ENCODE measurements around the gene SIGLEC6. TPM values are rescaled to one million over a fixed set of nuclear protein-coding genes. Genes with fewer than 3 reads are reported as not detected.

SIGLEC6 gene
- total RNA-seq, 1 donor from 2014 or later = not detected

GRCh38 chr19:51497666-51498065 lies 33.8 kb downstream of the SIGLEC6 start:
- no peak for DNase-seq (ENCODE audit: low read depth)
- Histone ChIP-seq H3K27me3 (ENCODE audit: control insufficient read depth, insufficient read depth, low read length) (no peaks in the 10 kb centered on the region), H3K36me3 (ENCODE audit: control insufficient read depth, insufficient read depth, low read length) (no peaks in the 10 kb centered on the region), H3K4me3 (ENCODE audit: low read depth, low read length) (no peak overlapping the region)
- TF ChIP-seq, protein P1, sequence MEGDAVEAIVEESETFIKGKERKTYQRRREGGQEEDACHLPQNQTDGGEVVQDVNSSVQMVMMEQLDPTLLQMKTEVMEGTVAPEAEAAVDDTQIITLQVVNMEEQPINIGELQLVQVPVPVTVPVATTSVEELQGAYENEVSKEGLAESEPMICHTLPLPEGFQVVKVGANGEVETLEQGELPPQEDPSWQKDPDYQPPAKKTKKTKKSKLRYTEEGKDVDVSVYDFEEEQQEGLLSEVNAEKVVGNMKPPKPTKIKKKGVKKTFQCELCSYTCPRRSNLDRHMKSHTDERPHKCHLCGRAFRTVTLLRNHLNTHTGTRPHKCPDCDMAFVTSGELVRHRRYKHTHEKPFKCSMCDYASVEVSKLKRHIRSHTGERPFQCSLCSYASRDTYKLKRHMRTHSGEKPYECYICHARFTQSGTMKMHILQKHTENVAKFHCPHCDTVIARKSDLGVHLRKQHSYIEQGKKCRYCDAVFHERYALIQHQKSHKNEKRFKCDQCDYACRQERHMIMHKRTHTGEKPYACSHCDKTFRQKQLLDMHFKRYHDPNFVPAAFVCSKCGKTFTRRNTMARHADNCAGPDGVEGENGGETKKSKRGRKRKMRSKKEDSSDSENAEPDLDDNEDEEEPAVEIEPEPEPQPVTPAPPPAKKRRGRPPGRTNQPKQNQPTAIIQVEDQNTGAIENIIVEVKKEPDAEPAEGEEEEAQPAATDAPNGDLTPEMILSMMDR (IDR thresholded peaks at IDR 0.05; ENCODE audit: insufficient read depth, low read length, poor library complexity, severe bottlenecking) = no peak

- no peaks in the 10 kb centered on the region for H3K36me3 ChIP-seq (ENCODE audit: control insufficient read depth, insufficient read depth, low read length)
- TF ChIP-seq, protein P1 (IDR thresholded peaks at IDR 0.05; ENCODE audit: insufficient read depth, low read length, poor library complexity, severe bottlenecking) = no peak
- H3K27me3 ChIP-seq (ENCODE audit: control insufficient read depth, insufficient read depth, low read length) = no peaks in the 10 kb centered on the region
- no peak for DNase-seq (ENCODE audit: low read depth)
- H3K4me3 ChIP-seq (ENCODE audit: low read depth, low read length) = no peak overlapping the region
Measured at GRCh38 chr19:51493776-51494175, 37.7 kb downstream of the SIGLEC6 start.

- no peaks in the 10 kb centered on the region for H3K27me3 ChIP-seq (ENCODE audit: control insufficient read depth, insufficient read depth, low read length)
- no peaks in the 10 kb centered on the region for H3K36me3 ChIP-seq (ENCODE audit: control insufficient read depth, insufficient read depth, low read length)
- TF ChIP-seq, protein P1 (IDR thresholded peaks at IDR 0.05; ENCODE audit: insufficient read depth, low read length, poor library complexity, severe bottlenecking) = no peak
- no peak overlapping the region for H3K4me3 ChIP-seq (ENCODE audit: low read depth, low read length)
- DNase-seq (ENCODE audit: low read depth) = no peak
Measured at GRCh38 chr19:51491586-51491985, 39.9 kb downstream of the SIGLEC6 start.

DNA sequence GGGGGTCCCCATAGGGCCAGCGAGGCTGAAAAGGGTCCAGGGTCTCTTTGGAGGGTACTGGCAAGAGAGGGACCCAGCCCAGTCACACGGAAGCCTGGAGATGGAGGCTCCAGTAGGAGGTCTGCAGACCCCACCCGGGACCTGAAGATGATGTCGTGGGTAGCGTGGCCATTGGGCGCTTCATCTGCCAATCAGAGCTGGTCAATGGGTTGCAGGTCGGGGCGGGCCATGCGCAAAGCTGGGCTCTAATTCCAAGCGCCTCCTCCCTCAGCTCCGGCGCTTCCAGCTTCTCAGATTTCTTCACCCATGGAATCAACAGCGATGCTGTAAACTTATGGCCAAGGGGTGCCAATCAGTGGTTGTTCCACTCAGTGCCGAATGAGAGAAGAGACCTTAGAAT lies 40.8 kb downstream of the SIGLEC6 start:
- no peaks in the 10 kb centered on the region for H3K27me3 ChIP-seq (ENCODE audit: control insufficient read depth, insufficient read depth, low read length)
- DNase-seq (ENCODE audit: low read depth) = no peak
- H3K4me3 ChIP-seq (ENCODE audit: low read depth, low read length) = no peak overlapping the region
- TF ChIP-seq, protein P1 (IDR thresholded peaks at IDR 0.05; ENCODE audit: insufficient read depth, low read length, poor library complexity, severe bottlenecking) = no peak
- H3K36me3 ChIP-seq (ENCODE audit: control insufficient read depth, insufficient read depth, low read length) = no peaks in the 10 kb centered on the region

- no peak for DNase-seq (ENCODE audit: low read depth)
- TF ChIP-seq, protein P1 (IDR thresholded peaks at IDR 0.05; ENCODE audit: insufficient read depth, low read length, poor library complexity, severe bottlenecking) = no peak
- Histone ChIP-seq H3K36me3 (ENCODE audit: control insufficient read depth, insufficient read depth, low read length) (no peaks in the 10 kb centered on the region), H3K4me3 (ENCODE audit: low read depth, low read length) (no peak overlapping the region), H3K27me3 (ENCODE audit: control insufficient read depth, insufficient read depth, low read length) (no peaks in the 10 kb centered on the region)
Measured at GRCh38 chr19:51489113-51489512, 42.4 kb downstream of the SIGLEC6 start.

DNA sequence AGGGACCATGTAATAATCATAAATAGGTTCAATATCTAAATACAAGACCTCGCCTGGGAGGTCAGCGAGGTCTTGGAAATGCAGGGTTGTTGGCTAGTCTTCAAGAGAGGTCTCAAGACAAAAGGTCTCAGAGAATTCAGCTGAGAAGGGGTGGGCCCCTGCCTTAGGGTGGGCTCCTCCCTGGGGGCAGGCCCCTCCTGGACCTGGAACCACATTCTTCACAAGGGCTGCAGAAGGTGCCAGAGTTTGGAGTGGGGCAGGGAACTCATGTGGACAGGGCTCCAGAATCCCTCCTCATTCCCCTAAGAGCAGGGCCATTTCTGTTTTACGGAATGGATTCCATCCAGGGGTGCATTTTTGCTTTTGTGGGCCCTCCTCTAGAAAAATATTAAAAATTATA lies 43.0 kb downstream of the SIGLEC6 start:
- no peaks in the 10 kb centered on the region for H3K27me3 ChIP-seq (ENCODE audit: control insufficient read depth, insufficient read depth, low read length)

More for the DNA sequence above, 43.0 kb downstream of the SIGLEC6 start:
- Histone ChIP-seq H3K4me3 (ENCODE audit: low read depth, low read length) (no peak overlapping the region), H3K36me3 (ENCODE audit: control insufficient read depth, insufficient read depth, low read length) (no peaks in the 10 kb centered on the region)
- TF ChIP-seq, protein P1 (IDR thresholded peaks at IDR 0.05; ENCODE audit: insufficient read depth, low read length, poor library complexity, severe bottlenecking) = no peak
- DNase-seq (ENCODE audit: low read depth) = no peak

All from kidney epithelial cell (primary cell).